Duodenal mucosa (tissue), 2 donors: ENCODE results near the gene MOGAT1.
"Not testable (repeated sequence)": the region's sequence is repeated elsewhere in the genome, so short reads cannot be mapped to it uniquely, and the experiment has no call there.

Experiments
- H3K27ac ChIP-seq: one replicate; pipeline ENCODE4 v1.7.0; 2013; ENCODE audit warnings: low read depth, low read length
- H3K27me3 ChIP-seq, 2 donors: one replicate each; pipeline ENCODE4 v1.7.0; 2013; ENCODE audit warnings: low read length in 2 of 2, control low read depth in 1 of 2; ENCODE audit not compliant: insufficient read depth in 2 of 2, control insufficient read depth in 1 of 2
- H3K36me3 ChIP-seq, 2 donors: one replicate each; pipeline ENCODE4 v1.7.0; 2013; ENCODE audit warnings: low read length in 2 of 2, control low read depth in 1 of 2; ENCODE audit not compliant: insufficient read depth in 2 of 2, control insufficient read depth in 1 of 2
- H3K4me1 ChIP-seq, 2 donors: one replicate each; pipeline ENCODE4 v1.7.0; 2013; ENCODE audit warnings: low read length in 2 of 2, control low read depth in 1 of 2; ENCODE audit not compliant: insufficient read depth in 2 of 2, control insufficient read depth in 1 of 2
- H3K4me3 ChIP-seq, 2 donors: one replicate each; pipeline ENCODE4 v1.7.0; 2013; ENCODE audit warnings: low read length in 2 of 2, low read depth in 1 of 2
- H3K9ac ChIP-seq, 2 donors: one replicate each; pipeline ENCODE4 v1.7.0; 2013; ENCODE audit warnings: low read length in 2 of 2, low read depth in 1 of 2
- H3K9me3 ChIP-seq, 2 donors: one replicate each; pipeline ENCODE4 v1.7.0; 2013; ENCODE audit warnings: low read length in 2 of 2, control low read depth in 1 of 2; ENCODE audit not compliant: control insufficient read depth in 1 of 2

Gene MOGAT1

GRCh38 chr2:222752746-222753145 lies 81.3 kb downstream of the MOGAT1 start:
- Histone ChIP-seq H3K4me1 (no peaks in the 10 kb centered on the region), H3K9ac (no peak overlapping the region), H3K4me3 (no peak overlapping the region), H3K27ac (no peak overlapping the region), H3K27me3 (no peaks in the 10 kb centered on the region), H3K9me3 (no peaks in the 10 kb centered on the region), H3K36me3 (no peaks in the 10 kb centered on the region)

GRCh38 chr2:222753251-222753824 lies 81.9 kb downstream of the MOGAT1 start:
- Histone ChIP-seq H3K27ac (no peak overlapping the region), H3K36me3 (no peaks in the 10 kb centered on the region), H3K4me3 (no peak overlapping the region), H3K9ac (no peak overlapping the region), H3K27me3 (no peaks in the 10 kb centered on the region), H3K4me1 (no peaks in the 10 kb centered on the region), H3K9me3 (no peaks in the 10 kb centered on the region)

- Histone ChIP-seq H3K9me3 (no peaks in the 10 kb centered on the region), H3K27ac (no peak overlapping the region), H3K4me1 (no peaks in the 10 kb centered on the region), H3K27me3 (no peaks in the 10 kb centered on the region), H3K4me3 (no peak overlapping the region), H3K9ac (no peak overlapping the region), H3K36me3 (no peaks in the 10 kb centered on the region)
Observed at GRCh38 chr2:222754324-222754930, 83.0 kb downstream of the MOGAT1 start.

GRCh38 chr2:222755593-222755992 lies 84.1 kb downstream of the MOGAT1 start:
- H3K27me3 ChIP-seq, H3K9ac ChIP-seq, H3K27ac ChIP-seq, H3K36me3 ChIP-seq, H3K9me3 ChIP-seq, H3K4me3 ChIP-seq, H3K4me1 ChIP-seq: not testable (repeated sequence)

- no peaks in the 10 kb centered on the region for H3K36me3 ChIP-seq
- H3K27me3 ChIP-seq, result no peaks in the 10 kb centered on the region
- H3K4me3 ChIP-seq, result no peak overlapping the region
- no peaks in the 10 kb centered on the region for H3K9me3 ChIP-seq
- no peaks in the 10 kb centered on the region for H3K4me1 ChIP-seq
- H3K9ac ChIP-seq, result no peak overlapping the region
- no peak overlapping the region for H3K27ac ChIP-seq
Observed at GRCh38 chr2:222756362-222756831, 84.9 kb downstream of the MOGAT1 start.

GRCh38 chr2:222756951-222757650 lies 85.6 kb downstream of the MOGAT1 start:
- Histone ChIP-seq H3K4me3 (no peak overlapping the region), H3K27ac (no peak overlapping the region), H3K9me3 (no peaks in the 10 kb centered on the region), H3K9ac (no peak overlapping the region), H3K4me1 (no peaks in the 10 kb centered on the region), H3K36me3 (no peaks in the 10 kb centered on the region), H3K27me3 (no peaks in the 10 kb centered on the region)
